Heart right ventricle (tissue), 16 donors: ENCODE data around the gene SGTA. TPM values are rescaled to one million over a fixed set of nuclear protein-coding genes. Genes with fewer than 3 reads are reported as not detected.
A peak's percentile ranks its signal among the peaks of the same experiment; 100 is the strongest.
"Not testable (repeated sequence)": the region's sequence is repeated elsewhere in the genome, so short reads cannot be mapped to it uniquely, and the experiment has no call there.

Experiments
- ATAC-seq, 8 donors: fragments of 200-7000 bp; cut with Tn5 transposase; one replicate each; pipeline ENCODE4 v1.9.1; 2020; ENCODE audit warnings: mild to moderate bottlenecking in 8 of 8, moderate library complexity in 8 of 8, moderate number of reproducible peaks in 1 of 8
- DNase-seq, 2 donors: peaks; one replicate each; pipeline ENCODE4 v3.0.0-alpha.2; 2020
- H3K27ac ChIP-seq, 10 donors: fragments of 200-600 bp; sonication (generic) in 2 of 10; one replicate each; pipeline versions ENCODE4 v1.5.0 to v1.8.0; 2020 to 2022; ENCODE audit warnings: mild to moderate bottlenecking in 3 of 10
- H3K27me3 ChIP-seq, 7 donors: fragments of 200-600 bp; one replicate each; pipeline ENCODE4 v1.8.0; 2021 to 2022; ENCODE audit warnings: mild to moderate bottlenecking in 2 of 7
- H3K36me3 ChIP-seq, 9 donors: fragments of 200-600 bp; sonication (generic) in 1 of 9; one replicate each; pipeline versions ENCODE4 v1.5.0 to v1.8.0; 2020 to 2022; ENCODE audit warnings: mild to moderate bottlenecking in 2 of 9
- H3K4me1 ChIP-seq, 9 donors: fragments of 200-600 bp; sonication (generic) in 1 of 9; one replicate each; pipeline versions ENCODE4 v1.5.0 to v1.8.0; 2020 to 2022; ENCODE audit warnings: mild to moderate bottlenecking in 4 of 9
- H3K4me3 ChIP-seq, 10 donors: fragments of 200-600 bp; sonication (generic) in 2 of 10; one replicate each; pipeline versions ENCODE4 v1.5.0 to v1.8.0; 2020 to 2022; ENCODE audit warnings: mild to moderate bottlenecking in 7 of 10, moderate library complexity in 2 of 10
- H3K9me3 ChIP-seq, 11 donors: fragments of 200-600 bp in 10 of 11; sonication (generic) in 2 of 11; one replicate each; pipeline versions ENCODE4 v1.5.0 to v1.8.0; 2013 to 2022; ENCODE audit warnings: mild to moderate bottlenecking in 2 of 11, control low read depth in 1 of 11, moderate library complexity in 1 of 11
- CTCF ChIP-seq, 9 donors: fragments of 200-600 bp; sonication (generic) in 2 of 9; IDR thresholded peaks; one replicate each; pipeline versions ENCODE4 v1.5.0 to v1.8.0; 2021 to 2022; ENCODE audit warnings: antibody characterized with exemption in 9 of 9, mild to moderate bottlenecking in 5 of 9, moderate library complexity in 1 of 9
- WGBS, 2 donors: extraction: QIAGEN DNeasy Blood & Tissue Kit; methylation state at CpG; one replicate each; pipeline ENCODE4 v1.1.7; 2013; ENCODE audit warnings: inconsistent platforms in 1 of 2; 5-methylcytosine and 5-hydroxymethylcytosine counted together
- intact Hi-C, 10 donors: fragments of 100-400 bp; cut with DNase I; formaldehyde crosslinking; loops; one replicate each; pipeline versions ENCODE4 v1.11.1 to v1.14.2; 2022
- polyA plus RNA-seq, 2 donors: library from polyadenylated mRNA; stranded (reverse); fragments of 200-250 nt; gene quantifications; one replicate each; pipeline ENCODE4 v1.2.3, GENCODE V29; 2013
- total RNA-seq, 10 donors: library from RNA; stranded (reverse); fragmentation: NEBNext Ultra II Directional in 3 of 10; extraction: Animal tissue kit (Norgen Biotek cat#: 25700) in 3 of 10; gene quantifications; one replicate each; pipeline versions ENCODE4 v1.2.1 to v1.2.4, GENCODE V29; 2021 to 2023
- donor health status: Arrhythmogenic right ventricular cardiomyopathy.
- donor health status: ischemic (EF 13 %, LVEDD 7.1; RV severe dilation, severe dysfunction).
- donor health status: healthy with polysubstance abuse.
- donor health status: DM: no; HTN: yes; CAD: no.
- donor health status: DM: no; HTN: no; CAD: no.
- donor health status: ischemic (EF 25% LVEDD 6.9; RV normal size, moderate dysfunction).
- donor health status: ischemic (EF 25% LVEDD 5.7; RV mildly dilated, moderate dysfunction).
- donor health status: healthy.
- donor health status: DM: yes; HTN: yes; CAD: no.
- donor health status: Ischemic cardiomyopathy.
- donor health status: ischemic (EF 35%, LVEDD 5.7; RV mildly dilated, moderate dysfunction).
- donor health status: nonischemic (EF 11% LVEDD 7.7; RV severe dilation, severe dysfunction).
- donor health status: DM: yes; HTN: yes; CAD: no.
- donor health status: PGD.
- donor health status: ischemic (EF 29% LVEDD 5.4; RV normal size, mild dysfunction).
- donor health status: nonischemic (EF 23%, LVEDD 6.1; RV moderate dilation, normal function).

SGTA gene
- total and polyA plus RNA-seq, 12 donors: 52.6 to 102 (median 66.2) TPM

GRCh38 chr19:2819540-2820111 is 36.6 kb upstream of the SGTA start, which contains the start of gene ZNF554:
ZNF554 (plus strand) TSS chr19:2819868; CDS start chr19:2820072, 204 bp downstream.
- ATAC-seq (peak; percentile 94 to 99 (median 97)), DNase-seq (peak; percentile 96 to 99)
- H3K36me3 ChIP-seq: peaks cover 0 to 16% (median 6%) of the 10 kb centered on the region in 9 donors
- WGBS, 2 donors: 0% methylated on average over 48 to 64 of the region's 64 CpGs
- no peaks in the 10 kb centered on the region for H3K27me3 ChIP-seq
- intact Hi-C loops: no loop called here
- H3K4me3 ChIP-seq: peak within 1 kb of the TSS; percentile 72 to 87 (median 82)
- TF ChIP-seq CTCF (IDR thresholded peaks at IDR 0.05): peak; percentile 88 to 100 (median 98)
- no peaks in the 10 kb centered on the region for H3K9me3 ChIP-seq
- H3K4me1 ChIP-seq: peaks cover 0 to 19% (median 8%) of the 10 kb centered on the region in 9 donors
- peak within 1 kb of the TSS in 9 of 10 donors; percentile 32 to 83 (median 70) for H3K27ac ChIP-seq

- H3K9me3 ChIP-seq, ATAC-seq, H3K4me3 ChIP-seq, intact Hi-C loops, DNase-seq, H3K27me3 ChIP-seq, H3K27ac ChIP-seq: not testable (repeated sequence)
- WGBS, 2 donors: 70 to 80% methylated on average over 22 of the region's 22 CpGs
- peaks cover 0 to 18% (median 0%) of the 10 kb centered on the region in 9 donors for H3K36me3 ChIP-seq
- H3K4me1 ChIP-seq: peaks cover 0 to 19% (median 8%) of the 10 kb centered on the region in 9 donors
Measured at GRCh38 chr19:2817237-2817829, 34.3 kb upstream of the SGTA start.

DNA sequence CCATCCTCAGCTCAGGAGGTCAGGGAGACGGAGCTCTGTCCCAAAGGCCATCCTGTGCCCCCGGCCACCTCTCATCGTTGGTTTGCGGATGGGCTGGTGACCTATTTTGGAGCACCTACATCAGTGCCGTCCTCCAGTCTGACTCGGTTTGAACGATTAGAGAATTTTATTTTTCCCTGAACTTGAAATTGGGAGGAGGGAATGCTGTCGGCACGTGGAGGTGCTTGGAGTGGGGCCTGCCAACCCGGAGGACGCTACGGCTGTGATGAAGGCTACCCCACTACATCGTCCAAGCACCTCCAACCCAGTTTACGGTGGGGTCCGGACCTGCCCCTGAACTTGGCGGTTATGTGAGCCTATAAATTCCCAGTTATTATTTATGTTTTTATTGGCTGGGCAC is 33.6 kb upstream of the SGTA start:
- no peak for TF ChIP-seq CTCF (IDR thresholded peaks at IDR 0.05)
- intact Hi-C loops: no loop called here
- DNase-seq (no peak), ATAC-seq (no peak)
- H3K27ac ChIP-seq: no peak overlapping the region
- H3K4me3 ChIP-seq: no peak overlapping the region
- no peaks in the 10 kb centered on the region for H3K27me3 ChIP-seq
- 85 to 87% methylated on average over 16 of the region's 16 CpGs for WGBS, 2 donors
- peaks cover 0 to 19% (median 8%) of the 10 kb centered on the region in 9 donors for H3K4me1 ChIP-seq
- H3K36me3 ChIP-seq: peaks cover 0 to 25% (median 0%) of the 10 kb centered on the region in 9 donors
- no peaks in the 10 kb centered on the region for H3K9me3 ChIP-seq

DNA sequence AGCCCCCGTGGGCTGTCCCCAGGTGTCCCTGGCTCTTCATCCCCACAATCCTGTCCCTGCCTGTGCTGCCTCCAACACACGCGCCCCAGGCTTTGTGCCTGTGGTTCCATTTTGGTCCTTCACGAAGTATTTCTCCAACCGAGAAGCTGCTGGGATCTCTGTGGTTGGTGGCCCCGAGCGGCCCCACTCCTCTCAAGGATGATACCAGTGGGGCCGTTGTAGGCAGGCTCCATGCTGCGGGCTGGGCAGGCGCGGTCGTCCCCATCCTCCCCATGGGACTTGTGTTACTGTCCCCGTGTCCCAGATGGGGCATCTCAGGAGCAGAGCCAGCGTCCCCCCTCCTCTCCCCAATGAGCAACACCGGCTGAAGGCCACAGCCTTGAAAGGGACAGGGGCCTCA is 32.9 kb upstream of the SGTA start:
- H3K4me3 ChIP-seq: no peak overlapping the region
- H3K9me3 ChIP-seq: no peaks in the 10 kb centered on the region
- no peaks in the 10 kb centered on the region for H3K27me3 ChIP-seq
- H3K36me3 ChIP-seq: peaks cover 0 to 31% (median 2%) of the 10 kb centered on the region in 9 donors
- no peak overlapping the region for H3K27ac ChIP-seq
- ATAC-seq (no peak), DNase-seq (no peak)
- WGBS, 2 donors: 84 to 87% methylated on average over 15 of the region's 15 CpGs
- peaks cover 0 to 15% (median 8%) of the 10 kb centered on the region in 9 donors for H3K4me1 ChIP-seq
- intact Hi-C loops: no loop called here
- no peak for TF ChIP-seq CTCF (IDR thresholded peaks at IDR 0.05)

DNA sequence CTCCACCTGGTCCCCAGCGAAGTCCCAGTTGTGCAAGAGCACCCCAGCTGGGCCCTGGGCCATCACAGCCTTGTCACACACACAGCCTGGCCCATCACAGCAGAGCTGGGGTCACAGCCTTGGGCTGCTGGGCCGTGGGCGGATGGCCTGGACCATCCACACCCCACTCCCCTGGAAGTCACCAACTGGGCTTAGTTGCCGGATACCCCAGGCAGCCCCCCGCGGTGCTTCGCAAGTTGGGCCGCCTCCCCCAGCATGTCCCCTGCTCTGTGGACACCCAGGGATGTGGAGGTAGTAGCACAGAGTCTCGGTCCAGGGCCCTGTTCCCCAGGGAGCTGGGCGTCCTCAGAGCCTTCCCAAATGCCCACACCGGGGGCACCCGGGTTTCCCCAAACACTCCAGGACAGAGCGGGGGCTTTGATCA is 32.1 kb upstream of the SGTA start:
- H3K4me1 ChIP-seq: peaks cover 0 to 8% (median under 1%) of the 10 kb centered on the region in 9 donors
- WGBS, 2 donors: 90 to 92% methylated on average over 13 of the region's 13 CpGs
- ATAC-seq (no peak), DNase-seq (no peak)
- H3K4me3 ChIP-seq: no peak overlapping the region
- TF ChIP-seq CTCF (IDR thresholded peaks at IDR 0.05): no peak
- H3K27ac ChIP-seq: no peak overlapping the region
- intact Hi-C loops: no loop called here
- no peaks in the 10 kb centered on the region for H3K27me3 ChIP-seq
- peaks cover 0 to 38% (median 5%) of the 10 kb centered on the region in 9 donors for H3K36me3 ChIP-seq
- H3K9me3 ChIP-seq: no peaks in the 10 kb centered on the region
